ENCODE measurements around the gene ETFDH.

DNA sequence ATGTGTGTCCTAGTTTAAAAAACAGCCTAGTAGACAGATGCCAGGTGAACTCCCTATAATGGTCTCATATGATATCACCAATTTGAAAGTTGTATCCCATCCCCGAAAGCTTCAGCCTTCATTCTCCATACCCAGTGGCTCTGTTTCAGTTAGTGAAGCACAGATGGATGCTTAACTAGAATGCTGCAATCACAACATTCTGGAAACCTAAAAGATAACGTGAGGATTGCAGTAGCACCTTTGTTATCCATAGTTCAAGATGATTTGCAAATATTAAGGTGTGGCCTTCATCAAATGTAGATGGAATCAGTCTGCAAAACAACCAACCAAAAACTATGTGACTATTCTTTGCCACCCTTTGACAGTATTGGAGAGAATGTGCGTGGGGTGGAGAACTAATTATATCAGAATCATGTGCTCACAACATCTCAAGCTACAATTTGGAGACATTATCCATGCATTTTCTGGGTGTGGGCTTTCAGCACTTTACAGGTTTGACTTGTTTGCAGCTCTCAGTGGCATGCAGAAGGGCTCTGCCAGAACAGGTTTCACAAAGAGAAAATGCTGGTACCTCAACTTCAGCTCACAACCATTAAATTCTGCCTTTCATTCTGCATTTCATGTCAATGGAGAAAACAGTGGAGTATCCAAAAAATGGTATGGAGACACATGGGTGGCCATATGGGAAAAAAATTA, 69.4 kb downstream of the ETFDH start:
- TF ChIP-seq, protein P1, sequence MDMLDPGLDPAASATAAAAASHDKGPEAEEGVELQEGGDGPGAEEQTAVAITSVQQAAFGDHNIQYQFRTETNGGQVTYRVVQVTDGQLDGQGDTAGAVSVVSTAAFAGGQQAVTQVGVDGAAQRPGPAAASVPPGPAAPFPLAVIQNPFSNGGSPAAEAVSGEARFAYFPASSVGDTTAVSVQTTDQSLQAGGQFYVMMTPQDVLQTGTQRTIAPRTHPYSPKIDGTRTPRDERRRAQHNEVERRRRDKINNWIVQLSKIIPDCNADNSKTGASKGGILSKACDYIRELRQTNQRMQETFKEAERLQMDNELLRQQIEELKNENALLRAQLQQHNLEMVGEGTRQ (CRISPR knock-in tag; IDR thresholded peaks at IDR 0.05): no peak
- TF ChIP-seq ZNF263 (CRISPR knock-in tag; IDR thresholded peaks at IDR 0.05; ENCODE audit: low read depth) (no peak), ATF2 (CRISPR knock-in tag; IDR thresholded peaks at IDR 0.05; ENCODE audit: borderline replicate concordance, low read depth) (no peak), FOXP1 (CRISPR knock-in tag; IDR thresholded peaks at IDR 0.05; ENCODE audit: borderline replicate concordance) (no peak)
- TF ChIP-seq, protein P2, sequence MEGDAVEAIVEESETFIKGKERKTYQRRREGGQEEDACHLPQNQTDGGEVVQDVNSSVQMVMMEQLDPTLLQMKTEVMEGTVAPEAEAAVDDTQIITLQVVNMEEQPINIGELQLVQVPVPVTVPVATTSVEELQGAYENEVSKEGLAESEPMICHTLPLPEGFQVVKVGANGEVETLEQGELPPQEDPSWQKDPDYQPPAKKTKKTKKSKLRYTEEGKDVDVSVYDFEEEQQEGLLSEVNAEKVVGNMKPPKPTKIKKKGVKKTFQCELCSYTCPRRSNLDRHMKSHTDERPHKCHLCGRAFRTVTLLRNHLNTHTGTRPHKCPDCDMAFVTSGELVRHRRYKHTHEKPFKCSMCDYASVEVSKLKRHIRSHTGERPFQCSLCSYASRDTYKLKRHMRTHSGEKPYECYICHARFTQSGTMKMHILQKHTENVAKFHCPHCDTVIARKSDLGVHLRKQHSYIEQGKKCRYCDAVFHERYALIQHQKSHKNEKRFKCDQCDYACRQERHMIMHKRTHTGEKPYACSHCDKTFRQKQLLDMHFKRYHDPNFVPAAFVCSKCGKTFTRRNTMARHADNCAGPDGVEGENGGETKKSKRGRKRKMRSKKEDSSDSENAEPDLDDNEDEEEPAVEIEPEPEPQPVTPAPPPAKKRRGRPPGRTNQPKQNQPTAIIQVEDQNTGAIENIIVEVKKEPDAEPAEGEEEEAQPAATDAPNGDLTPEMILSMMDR (IDR thresholded peaks at IDR 0.05): no peak

Data from WTC11 (cell line).